ENCODE results near the gene AKAP17A.
"Not testable (repeated sequence)": the region's sequence is repeated elsewhere in the genome, so short reads cannot be mapped to it uniquely, and the experiment has no call there.

Gene AKAP17A

DNA sequence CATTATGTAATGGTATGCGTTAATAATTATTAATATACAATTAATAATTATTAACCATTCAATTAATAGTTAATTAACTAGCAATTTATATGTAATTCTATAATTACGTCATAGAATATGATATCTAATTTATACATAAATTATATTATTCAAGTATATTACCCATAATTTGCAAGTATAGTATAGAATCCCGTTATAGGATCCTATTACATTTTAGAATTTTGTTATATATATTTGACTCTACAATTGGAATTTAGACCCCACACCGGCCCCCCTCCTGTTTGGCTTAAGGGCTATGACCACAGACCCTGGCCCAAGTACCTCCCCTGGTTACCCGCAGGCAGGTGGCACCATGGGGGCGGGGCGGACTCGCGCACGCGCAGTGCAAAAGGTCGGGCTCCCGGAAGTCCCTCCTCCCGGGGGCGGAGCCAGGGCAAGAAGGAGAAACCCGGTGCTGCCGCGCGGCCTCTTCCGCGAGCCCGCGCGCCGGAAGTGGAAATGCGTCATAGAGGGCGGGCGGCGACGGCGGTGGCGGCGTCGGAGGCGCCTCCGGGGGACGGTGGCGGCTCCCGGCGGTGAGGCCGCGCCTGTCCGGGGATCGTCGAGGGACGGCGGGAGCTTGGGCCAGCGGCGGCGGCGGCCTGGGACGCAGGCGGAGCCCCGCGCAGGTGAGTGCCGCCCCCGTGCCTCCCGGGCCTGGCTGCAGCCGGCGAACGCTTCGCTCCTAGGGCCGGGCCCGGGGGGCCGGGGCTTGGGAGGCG lies at the start of gene AKAP17A:
AKAP17A (plus strand) TSS at position 503 of the 761 bp plus-strand sequence. CDS start 1,859 bp downstream, outside the sequence.
- peak; percentile 59 to 66 for DNase-seq

DNA sequence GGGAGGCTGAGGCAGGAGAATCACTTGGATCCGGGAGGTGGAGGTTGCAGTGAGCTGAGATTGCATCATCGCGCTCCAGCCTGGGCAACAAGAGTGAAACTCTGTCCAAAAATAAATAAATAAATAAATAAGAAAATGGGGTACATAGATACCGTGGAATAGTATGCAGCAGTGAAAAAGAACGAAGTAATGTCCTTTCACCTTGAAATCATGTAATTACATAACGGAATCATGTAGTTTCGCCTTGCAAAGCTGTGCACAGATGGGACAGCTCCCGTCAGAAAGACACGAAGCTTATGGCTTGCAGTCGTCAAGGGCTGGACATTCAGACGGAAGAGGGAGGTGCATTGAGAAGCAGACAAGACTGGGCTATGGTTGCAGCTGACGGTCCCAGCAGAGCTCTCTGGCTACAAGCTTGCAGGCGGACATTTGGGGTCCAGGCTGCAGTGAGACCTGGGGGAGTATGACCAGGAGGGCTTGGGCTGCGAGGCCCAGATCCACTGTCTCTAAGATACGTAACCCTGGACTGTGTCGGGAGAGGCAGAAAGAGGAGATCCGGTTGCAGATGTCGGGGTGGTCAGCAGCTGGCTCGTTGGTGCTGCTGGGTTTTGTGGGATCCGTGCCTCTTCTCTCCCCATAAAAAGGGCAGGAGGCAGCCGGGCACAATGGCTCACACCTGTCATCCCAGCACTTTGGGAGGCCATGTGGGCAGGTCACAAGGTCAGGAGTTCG lies 48.2 kb upstream of the AKAP17A start:
- DNase-seq, result no peak

- DNase-seq, result no peak
Observed at GRCh38 chrX:1545776-1546408, 45.5 kb upstream of the AKAP17A start.

DNA sequence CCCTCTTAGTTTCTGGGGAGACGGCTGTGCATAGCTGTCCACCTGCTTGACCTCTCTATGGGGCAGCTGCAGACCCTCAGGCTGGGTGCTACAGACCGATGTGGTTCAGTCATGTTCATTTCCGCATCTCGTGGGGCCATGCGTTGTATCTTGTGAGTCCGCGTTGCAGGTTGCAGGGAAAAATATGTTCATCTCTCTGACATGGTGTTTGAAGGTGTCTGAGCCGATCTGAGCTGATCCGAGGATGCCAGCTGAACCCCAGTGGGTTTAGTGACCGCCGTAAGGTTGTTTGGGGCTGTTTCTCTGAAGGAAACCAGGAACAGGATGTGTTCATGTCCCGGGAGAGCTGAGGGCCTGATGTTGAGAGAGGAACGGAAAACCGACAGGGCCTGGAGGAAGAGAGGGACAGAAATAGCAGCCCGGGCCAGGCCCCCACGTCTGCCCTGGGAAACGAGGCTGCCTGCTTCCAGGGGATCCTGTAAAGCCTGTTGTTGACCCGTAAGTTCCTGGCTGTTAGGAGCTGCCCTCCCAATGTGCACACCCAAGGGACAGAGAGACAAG lies 44.6 kb upstream of the AKAP17A start:
- peak; percentile 75 to 76 for DNase-seq

DNA sequence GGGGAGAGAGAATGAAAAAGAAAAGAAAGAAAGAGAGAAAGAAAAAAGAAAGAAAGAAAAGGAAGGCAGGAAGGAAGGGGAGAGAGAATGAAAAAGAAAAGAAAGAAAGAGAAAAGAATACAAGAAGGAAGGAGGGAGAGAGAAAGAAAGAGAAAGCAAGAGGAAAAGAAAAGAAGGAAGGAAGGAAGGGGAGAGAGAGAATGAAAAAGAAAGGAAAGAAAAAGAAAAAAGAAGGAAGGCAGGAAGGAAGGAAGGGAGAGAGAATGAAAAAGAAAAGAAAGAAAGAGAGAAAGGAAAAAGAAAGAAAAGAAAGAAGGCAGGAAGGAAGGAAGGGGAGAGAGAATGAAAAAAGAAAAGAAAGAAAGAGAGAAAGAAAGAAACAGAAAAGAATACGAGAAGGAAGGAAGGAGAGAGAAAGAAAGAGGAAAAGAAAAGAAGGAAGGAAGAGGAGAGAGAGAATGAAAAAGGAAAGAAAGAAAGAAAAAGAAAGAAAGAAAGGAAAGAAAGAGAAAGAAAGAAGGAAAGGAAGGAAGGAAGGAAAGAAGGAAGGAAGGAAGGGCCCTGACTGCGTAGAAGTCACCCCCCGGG lies 39.4 kb upstream of the AKAP17A start:
- DNase-seq, result no peak

GRCh38 chrX:1554469-1555210 lies 36.8 kb upstream of the AKAP17A start:
- no peak for DNase-seq

GRCh38 chrX:1555370-1555769 lies 36.0 kb upstream of the AKAP17A start:
- DNase-seq, result no peak

- DNase-seq, result not testable (repeated sequence)
Observed at GRCh38 chrX:1557442-1557841, 34.0 kb upstream of the AKAP17A start.

DNA sequence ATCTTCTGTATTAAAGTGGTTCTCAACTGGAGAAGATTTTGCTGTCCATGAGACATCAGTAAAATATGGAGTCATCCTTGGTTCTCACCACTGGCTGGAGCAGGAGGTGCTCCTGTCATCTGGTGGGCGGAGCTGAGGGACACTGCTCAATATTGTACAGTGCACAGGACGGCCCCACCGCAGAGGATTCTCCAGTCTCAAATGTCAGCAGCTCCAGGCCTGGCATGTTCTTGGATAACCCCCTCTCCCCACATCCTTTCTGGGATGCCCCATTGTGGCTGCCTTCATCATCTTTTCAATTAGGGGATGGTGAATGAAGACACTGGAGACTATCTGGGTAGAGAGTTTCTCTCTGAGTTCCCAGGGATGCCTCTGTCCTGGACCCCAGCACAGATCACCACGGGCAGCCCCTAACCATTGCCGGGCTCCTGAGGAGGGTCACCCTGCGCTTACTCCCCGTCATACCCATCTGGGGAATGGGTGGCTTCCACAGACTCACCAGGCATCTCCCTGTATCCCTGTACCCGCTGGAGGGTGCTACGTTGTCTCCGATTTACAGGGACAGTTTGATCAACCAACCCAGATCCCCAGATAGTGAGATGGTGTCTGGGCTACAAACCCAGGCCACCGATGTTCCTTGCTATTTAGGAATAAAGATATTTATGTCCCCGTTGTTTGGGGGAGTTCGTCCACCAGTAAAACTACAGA lies 32.5 kb upstream of the AKAP17A start:
- no peak for DNase-seq

GRCh38 chrX:1561164-1561563 lies 30.2 kb upstream of the AKAP17A start:
- DNase-seq, result no peak

DNA sequence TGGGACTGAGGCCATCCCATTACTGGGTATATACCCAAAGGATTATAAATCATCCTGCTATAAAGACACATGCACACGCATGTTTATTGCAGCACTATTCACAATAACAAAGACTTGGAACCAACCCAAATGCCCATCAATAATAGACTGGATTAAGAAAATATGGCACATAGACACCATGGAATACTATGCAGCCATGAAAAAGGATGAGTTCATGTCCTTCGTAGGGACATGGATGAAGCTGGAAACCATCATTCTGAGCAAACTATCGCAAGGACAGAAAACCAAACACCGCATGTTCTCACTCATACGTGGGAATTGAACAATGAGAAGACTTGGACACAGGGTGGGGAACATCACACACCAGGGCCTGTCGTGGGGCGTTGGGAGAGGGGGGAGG lies 27.3 kb upstream of the AKAP17A start:
- not testable (repeated sequence) for DNase-seq

- DNase-seq, result peak; percentile 39 to 48
Observed at GRCh38 chrX:1564750-1565683, 26.4 kb upstream of the AKAP17A start.

- DNase-seq, result not testable (repeated sequence)
Observed at GRCh38 chrX:1574181-1574580, 17.2 kb upstream of the AKAP17A start.

DNA sequence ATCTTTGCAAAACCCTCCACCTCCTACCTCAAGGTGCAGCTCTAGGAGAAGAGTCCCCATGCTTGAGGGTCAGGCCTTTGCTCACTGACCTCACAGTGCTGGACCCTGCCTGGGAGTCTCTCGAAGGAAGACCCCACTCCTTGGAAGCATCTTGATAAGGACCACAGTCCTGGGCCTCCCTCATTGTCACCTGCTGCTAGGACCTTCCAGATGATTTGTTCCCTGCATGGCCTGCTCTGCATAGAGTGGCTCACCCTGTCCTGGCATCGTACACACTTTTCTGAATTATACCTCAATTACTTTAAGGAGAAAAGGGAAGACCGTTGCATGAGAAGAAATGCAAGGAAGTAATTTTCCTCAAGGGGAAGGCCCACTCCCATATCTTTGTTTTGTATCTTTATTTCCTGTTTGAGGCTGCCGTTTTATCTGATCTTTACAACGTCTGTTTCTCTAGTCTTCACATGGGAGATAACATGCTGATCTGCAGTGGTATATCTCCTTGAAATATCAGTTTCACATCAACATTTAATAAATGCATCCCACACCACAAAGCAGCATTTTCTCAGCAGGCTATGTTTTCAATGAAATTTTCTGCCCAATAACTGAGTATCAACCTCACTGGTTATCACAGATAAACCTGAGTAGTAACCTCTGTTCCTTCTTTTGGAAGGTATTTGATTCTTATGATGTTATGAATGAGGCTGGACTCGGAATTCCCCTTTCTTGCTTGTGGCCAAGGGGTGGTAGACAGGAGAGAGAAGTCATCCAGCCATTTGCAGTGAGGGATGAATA lies 15.0 kb upstream of the AKAP17A start:
- no peak for DNase-seq

DNA sequence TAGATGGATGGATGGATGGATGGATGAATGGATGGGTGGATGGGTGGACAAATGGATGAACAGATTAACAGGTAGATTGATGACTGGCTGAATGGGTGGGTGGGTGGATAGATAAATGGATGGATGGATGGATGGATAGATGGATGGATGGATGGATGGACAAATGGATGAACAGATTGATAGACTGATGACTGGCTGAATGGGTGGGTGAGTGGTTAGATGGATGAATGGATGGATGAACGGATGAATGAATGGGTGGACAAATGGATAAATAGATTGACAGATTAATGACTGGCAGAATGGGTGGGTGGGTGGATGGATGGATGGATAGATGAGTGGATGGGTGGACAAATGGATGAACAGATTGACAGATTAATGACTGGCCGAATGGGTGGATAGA lies 13.6 kb upstream of the AKAP17A start:
- no peak for DNase-seq

DNA sequence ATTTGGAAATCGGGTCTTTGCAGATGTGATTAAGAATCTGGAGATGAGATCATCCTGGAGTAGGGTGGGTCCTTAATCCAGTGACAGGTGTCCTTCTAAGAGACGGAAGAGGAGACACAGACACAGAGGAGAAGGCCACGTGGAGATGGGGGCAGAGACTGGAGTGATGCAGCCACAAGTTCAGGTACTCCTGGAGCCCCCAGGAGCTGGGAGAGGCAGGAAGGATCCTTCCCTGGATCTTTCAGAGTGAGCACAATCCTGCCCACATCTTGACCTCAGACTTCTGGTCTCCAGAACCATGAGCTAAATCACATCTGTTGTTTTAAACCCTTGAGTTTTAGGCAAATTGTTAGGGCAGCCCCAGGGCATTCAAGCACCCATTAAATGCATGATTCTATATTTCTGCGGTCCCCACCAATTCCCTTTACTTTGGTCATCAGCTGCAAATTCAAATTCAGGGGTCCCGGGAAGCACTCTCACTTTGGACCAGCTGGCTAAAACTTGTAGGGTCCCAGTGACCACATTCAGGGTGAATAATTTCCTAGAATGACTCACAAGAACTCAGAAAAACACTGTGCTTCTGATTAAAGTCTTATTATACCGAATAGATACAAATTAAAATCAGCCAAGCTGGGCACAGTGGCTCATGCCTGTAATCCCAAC lies 12.8 kb upstream of the AKAP17A start:
- no peak for DNase-seq

GRCh38 chrX:1581132-1581531 lies 10.3 kb upstream of the AKAP17A start:
- DNase-seq, result peak; percentile 69 to 79

GRCh38 chrX:1582686-1583437 lies 8.5 kb upstream of the AKAP17A start:
- DNase-seq, result no peak

Measured in Kasumi-1 (cell line).